Large intestine (tissue), 3 donors: Measurements from ENCODE around the gene CLSTN3. TPM values are rescaled to one million over a fixed set of nuclear protein-coding genes. Genes with fewer than 3 reads are reported as not detected.
"Not testable (repeated sequence)": the region's sequence is repeated elsewhere in the genome, so short reads cannot be mapped to it uniquely, and the experiment has no call there.

ENCODE experiments used
- DNase-seq, 2 donors: peaks; one replicate each; pipeline versions ENCODE4 v3.0.0 to v3.0.0-alpha.2; 2013
- H3K27ac ChIP-seq: one replicate; pipeline ENCODE4 v1.5.1; 2013; ENCODE audit warnings: low read length
- H3K27me3 ChIP-seq: 2 replicates; pipeline ENCODE4 v1.6.1; 2013; ENCODE audit warnings: low read length; ENCODE audit not compliant: control insufficient read depth, insufficient read depth
- H3K36me3 ChIP-seq: 2 replicates; pipeline ENCODE4 v1.6.1; 2013; ENCODE audit warnings: low read length; ENCODE audit not compliant: control insufficient read depth, insufficient read depth
- H3K4me1 ChIP-seq: one replicate; pipeline ENCODE4 v1.6.1; 2013; ENCODE audit warnings: low read length; ENCODE audit not compliant: control insufficient read depth, insufficient read depth
- H3K4me3 ChIP-seq: one replicate; pipeline ENCODE4 v1.5.1; 2013; ENCODE audit warnings: low read length
- H3K9me3 ChIP-seq: one replicate; pipeline ENCODE4 v1.6.1; 2013; ENCODE audit warnings: mild to moderate bottlenecking, low read depth, low read length, moderate library complexity; ENCODE audit not compliant: control insufficient read depth
- WGBS: methylation state at CpG from one replicate; pipeline ENCODE4 v1.1.5; 2013; ENCODE audit warnings: low lambda C conversion rate; ENCODE audit not compliant: insufficient coverage; 5-methylcytosine and 5-hydroxymethylcytosine counted together
- polyA plus RNA-seq: library from polyadenylated mRNA; unstranded; fragments of 120-200 nt; gene quantifications from one replicate; pipeline ENCODE4 v1.2.1, GENCODE V29; 2013

The CLSTN3 gene
- polyA plus RNA-seq, 1 donor: 71.7 TPM

GRCh38 chr12:7160183-7160582 is 30.0 kb downstream of the CLSTN3 start:
- H3K36me3 ChIP-seq: peaks cover 14% of the 10 kb centered on the region
- peaks cover 7% of the 10 kb centered on the region for H3K4me1 ChIP-seq
- H3K27me3 ChIP-seq: peaks cover 2% of the 10 kb centered on the region
- DNase-seq: no peak
- 67% methylated on average over 1 of the region's 7 CpGs for WGBS
- no peak overlapping the region for H3K4me3 ChIP-seq
- H3K9me3 ChIP-seq: no peaks in the 10 kb centered on the region
- no peak overlapping the region for H3K27ac ChIP-seq

GRCh38 chr12:7161327-7161726 is 31.2 kb downstream of the CLSTN3 start:
- no peak for DNase-seq
- Histone ChIP-seq H3K4me3 (no peak overlapping the region), H3K27me3 (peaks cover 2% of the 10 kb centered on the region), H3K4me1 (no peaks in the 10 kb centered on the region), H3K36me3 (peaks cover 11% of the 10 kb centered on the region), H3K9me3 (no peaks in the 10 kb centered on the region), H3K27ac (no peak overlapping the region)
- 100% methylated on average over 1 of the region's 4 CpGs for WGBS

- H3K27ac ChIP-seq: no peak overlapping the region
- no peaks in the 10 kb centered on the region for H3K9me3 ChIP-seq
- H3K4me3 ChIP-seq: no peak overlapping the region
- WGBS: no CpG with 5 or more reads among the region's 5 CpGs
- H3K27me3 ChIP-seq: peaks cover 2% of the 10 kb centered on the region
- H3K36me3 ChIP-seq: peaks cover 11% of the 10 kb centered on the region
- no peaks in the 10 kb centered on the region for H3K4me1 ChIP-seq
- DNase-seq: no peak
Measured at GRCh38 chr12:7161811-7162210, 31.6 kb downstream of the CLSTN3 start.

GRCh38 chr12:7162691-7163114 is 32.5 kb downstream of the CLSTN3 start:
- no peak overlapping the region for H3K4me3 ChIP-seq
- no peak overlapping the region for H3K27ac ChIP-seq
- no peaks in the 10 kb centered on the region for H3K9me3 ChIP-seq
- H3K27me3 ChIP-seq: peaks cover 2% of the 10 kb centered on the region
- H3K4me1 ChIP-seq: no peaks in the 10 kb centered on the region
- peak; percentile 42 to 50 for DNase-seq
- peaks cover 6% of the 10 kb centered on the region for H3K36me3 ChIP-seq
- WGBS: no CpG with 5 or more reads among the region's 19 CpGs

- Histone ChIP-seq H3K27ac (no peak overlapping the region), H3K36me3 (no peaks in the 10 kb centered on the region), H3K4me3 (no peak overlapping the region), H3K9me3 (peaks cover 7% of the 10 kb centered on the region), H3K27me3 (no peaks in the 10 kb centered on the region), H3K4me1 (no peaks in the 10 kb centered on the region)
- no peak for DNase-seq
Measured at GRCh38 chr12:7169951-7170350, 39.8 kb downstream of the CLSTN3 start.

GRCh38 chr12:7171854-7172253 is 41.7 kb downstream of the CLSTN3 start:
- Histone ChIP-seq H3K4me3 (no peak overlapping the region), H3K27ac (no peak overlapping the region), H3K9me3 (peaks cover 7% of the 10 kb centered on the region), H3K36me3 (no peaks in the 10 kb centered on the region), H3K27me3 (peaks cover 2% of the 10 kb centered on the region), H3K4me1 (no peaks in the 10 kb centered on the region)
- 67% methylated on average over 1 of the region's 1 CpG for WGBS
- no peak for DNase-seq

GRCh38 chr12:7175493-7175892 is 45.3 kb downstream of the CLSTN3 start:
- Histone ChIP-seq H3K27ac (no peak overlapping the region), H3K36me3 (no peaks in the 10 kb centered on the region), H3K4me1 (no peaks in the 10 kb centered on the region), H3K9me3 (no peaks in the 10 kb centered on the region), H3K27me3 (peaks cover 7% of the 10 kb centered on the region), H3K4me3 (no peak overlapping the region)
- no peak for DNase-seq

- WGBS: 83% methylated on average over 2 of the region's 2 CpGs
- Histone ChIP-seq H3K4me3 (no peak overlapping the region), H3K27me3 (peaks cover 7% of the 10 kb centered on the region), H3K9me3 (no peaks in the 10 kb centered on the region), H3K4me1 (no peaks in the 10 kb centered on the region), H3K27ac (no peak overlapping the region), H3K36me3 (no peaks in the 10 kb centered on the region)
- no peak for DNase-seq
Measured at GRCh38 chr12:7176595-7176994, 46.4 kb downstream of the CLSTN3 start.

GRCh38 chr12:7178481-7178880 is 48.3 kb downstream of the CLSTN3 start:
- Histone ChIP-seq H3K9me3 (no peaks in the 10 kb centered on the region), H3K4me1 (no peaks in the 10 kb centered on the region), H3K27ac (no peak overlapping the region), H3K27me3 (peaks cover 7% of the 10 kb centered on the region), H3K36me3 (no peaks in the 10 kb centered on the region), H3K4me3 (no peak overlapping the region)
- no CpG with 5 or more reads among the region's 2 CpGs for WGBS
- DNase-seq: no peak

- Histone ChIP-seq H3K27me3 (peaks cover 7% of the 10 kb centered on the region), H3K4me3 (no peak overlapping the region), H3K4me1 (no peaks in the 10 kb centered on the region), H3K9me3 (no peaks in the 10 kb centered on the region), H3K36me3 (no peaks in the 10 kb centered on the region), H3K27ac (no peak overlapping the region)
- DNase-seq: no peak
- WGBS: no CpG with 5 or more reads among the region's 1 CpG
Measured at GRCh38 chr12:7180685-7181084, 50.5 kb downstream of the CLSTN3 start.

GRCh38 chr12:7186058-7186457 is 55.9 kb downstream of the CLSTN3 start:
- DNase-seq, H3K27ac ChIP-seq, H3K36me3 ChIP-seq, H3K4me3 ChIP-seq, H3K9me3 ChIP-seq, H3K27me3 ChIP-seq: not testable (repeated sequence)
- H3K4me1 ChIP-seq: peaks cover 16% of the 10 kb centered on the region
- no CpG with 5 or more reads among the region's 2 CpGs for WGBS
